ENCODE measurements around the gene BDKRB2. TPM values are rescaled to one million over a fixed set of nuclear protein-coding genes. Genes with fewer than 3 reads are reported as not detected.

BDKRB2 gene
- total and polyA plus RNA-seq, 9 donors, result 0.40 to 3.3 (median 1.9) TPM

DNA sequence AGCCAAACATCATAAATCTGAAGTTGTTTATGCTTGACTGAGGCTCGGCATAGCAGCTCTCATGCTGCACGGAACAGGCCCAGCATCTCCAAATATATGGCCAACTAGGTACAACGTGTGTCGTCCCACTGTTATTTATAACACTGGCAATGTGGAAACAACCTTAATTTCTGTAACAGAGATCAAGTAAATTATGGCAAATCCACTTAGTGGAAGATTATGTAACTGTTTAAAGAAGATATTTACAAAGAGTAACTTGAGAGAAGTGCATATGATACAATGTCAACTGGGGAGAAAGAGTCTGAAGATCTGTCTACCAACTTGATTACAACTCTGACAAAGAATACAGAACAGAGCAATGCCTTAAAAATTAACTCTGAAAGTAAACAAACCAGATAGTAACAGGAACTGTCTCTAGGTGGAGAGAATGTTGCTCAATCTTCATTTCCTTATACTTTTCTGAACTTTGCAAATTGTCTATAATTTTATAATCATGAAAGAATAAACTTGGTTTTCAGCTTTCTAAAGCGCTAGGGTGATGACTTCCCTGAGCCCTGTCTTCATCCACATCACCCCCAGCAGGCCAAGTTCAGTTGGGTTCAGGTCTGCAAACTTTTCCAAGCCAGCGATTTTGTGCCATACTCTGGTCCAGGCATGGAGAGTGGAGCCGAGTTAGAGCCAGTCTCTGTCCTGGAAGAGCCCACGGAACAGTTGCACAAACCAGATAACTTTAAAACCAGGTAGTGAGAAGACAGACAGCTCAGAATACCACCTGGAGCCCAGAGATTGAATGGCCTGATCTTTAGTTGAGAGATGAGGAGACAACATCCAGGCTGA is 44.3 kb upstream of the BDKRB2 start:
- WGBS, 3 donors, result 66 to 74% (median 69%) methylated on average over 8 of the region's 8 CpGs
- no peaks in the 10 kb centered on the region for H3K4me1 ChIP-seq (ENCODE audit: insufficient read depth)
- H3K27ac ChIP-seq, result no peak overlapping the region

DNA sequence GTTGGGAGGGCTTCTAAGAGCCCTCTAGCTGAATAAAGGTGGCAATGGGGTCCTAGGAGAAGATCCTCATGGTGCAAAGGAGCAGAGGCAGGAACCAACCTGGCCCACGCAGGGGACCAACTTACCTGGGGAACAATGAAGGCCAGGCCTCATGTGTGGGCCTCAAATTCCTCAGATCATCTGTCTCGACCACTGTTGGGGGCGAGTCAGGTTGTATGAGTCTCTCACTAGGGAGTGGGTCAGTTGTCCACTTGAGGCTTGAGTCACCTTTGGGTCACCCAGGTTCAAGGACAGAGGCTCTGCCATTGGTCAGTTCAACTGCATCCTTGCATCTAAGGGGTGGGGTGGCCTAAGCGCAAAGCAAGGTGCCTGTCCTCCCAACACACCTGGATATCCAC is 43.7 kb upstream of the BDKRB2 start:
- Histone ChIP-seq H3K27ac (no peak overlapping the region), H3K36me3 (no peaks in the 10 kb centered on the region), H3K27me3 (no peaks in the 10 kb centered on the region), H3K4me1 (ENCODE audit: insufficient read depth) (no peaks in the 10 kb centered on the region), H3K4me3 (no peak overlapping the region), H3K9me3 (no peaks in the 10 kb centered on the region)
- 90 to 94% (median 91%) methylated on average over 4 of the region's 4 CpGs for WGBS, 3 donors
- TF ChIP-seq POLR2A (IDR thresholded peaks at IDR 0.05) (no peak), EP300 (IDR thresholded peaks at IDR 0.05) (no peak)
- no peak for DNase-seq
- intact Hi-C loops (cut with DNase I), result no loop called here

More for the DNA sequence above, 44.3 kb upstream of the BDKRB2 start:
- intact Hi-C loops (cut with DNase I), result no loop called here
- H3K36me3 ChIP-seq, result no peaks in the 10 kb centered on the region
- no peaks in the 10 kb centered on the region for H3K27me3 ChIP-seq
- no peak for DNase-seq
- no peak overlapping the region for H3K4me3 ChIP-seq
- H3K9me3 ChIP-seq, result no peaks in the 10 kb centered on the region
- TF ChIP-seq EP300 (IDR thresholded peaks at IDR 0.05) (no peak), POLR2A (IDR thresholded peaks at IDR 0.05) (no peak)
- TF ChIP-seq, protein P1, sequence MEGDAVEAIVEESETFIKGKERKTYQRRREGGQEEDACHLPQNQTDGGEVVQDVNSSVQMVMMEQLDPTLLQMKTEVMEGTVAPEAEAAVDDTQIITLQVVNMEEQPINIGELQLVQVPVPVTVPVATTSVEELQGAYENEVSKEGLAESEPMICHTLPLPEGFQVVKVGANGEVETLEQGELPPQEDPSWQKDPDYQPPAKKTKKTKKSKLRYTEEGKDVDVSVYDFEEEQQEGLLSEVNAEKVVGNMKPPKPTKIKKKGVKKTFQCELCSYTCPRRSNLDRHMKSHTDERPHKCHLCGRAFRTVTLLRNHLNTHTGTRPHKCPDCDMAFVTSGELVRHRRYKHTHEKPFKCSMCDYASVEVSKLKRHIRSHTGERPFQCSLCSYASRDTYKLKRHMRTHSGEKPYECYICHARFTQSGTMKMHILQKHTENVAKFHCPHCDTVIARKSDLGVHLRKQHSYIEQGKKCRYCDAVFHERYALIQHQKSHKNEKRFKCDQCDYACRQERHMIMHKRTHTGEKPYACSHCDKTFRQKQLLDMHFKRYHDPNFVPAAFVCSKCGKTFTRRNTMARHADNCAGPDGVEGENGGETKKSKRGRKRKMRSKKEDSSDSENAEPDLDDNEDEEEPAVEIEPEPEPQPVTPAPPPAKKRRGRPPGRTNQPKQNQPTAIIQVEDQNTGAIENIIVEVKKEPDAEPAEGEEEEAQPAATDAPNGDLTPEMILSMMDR (IDR thresholded peaks at IDR 0.05), result no peak

DNA sequence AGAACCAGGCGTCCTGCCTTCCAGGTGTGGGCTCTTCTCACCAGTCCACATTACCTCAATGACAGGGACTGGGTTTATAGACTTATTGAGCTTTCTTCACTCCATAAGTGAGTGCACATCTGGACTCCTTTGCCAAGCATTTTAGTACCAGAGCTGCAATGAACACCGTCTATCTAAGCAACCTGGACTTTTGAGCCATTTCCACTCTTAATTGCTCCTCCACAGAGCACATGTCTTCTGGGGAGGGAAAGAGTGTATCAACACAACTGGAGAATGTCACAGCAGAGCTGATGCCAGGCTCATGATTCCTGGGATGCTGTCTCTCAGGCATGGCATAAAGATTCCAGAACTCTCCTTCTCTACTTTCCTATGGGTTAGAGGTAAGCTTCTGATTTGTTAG is 43.0 kb upstream of the BDKRB2 start:
- TF ChIP-seq EP300 (IDR thresholded peaks at IDR 0.05) (no peak), POLR2A (IDR thresholded peaks at IDR 0.05) (no peak)
- TF ChIP-seq, protein P1 (IDR thresholded peaks at IDR 0.05), result no peak
- intact Hi-C loops (cut with DNase I), result no loop called here
- Histone ChIP-seq H3K9me3 (no peaks in the 10 kb centered on the region), H3K4me3 (no peak overlapping the region), H3K36me3 (no peaks in the 10 kb centered on the region), H3K27ac (no peak overlapping the region), H3K27me3 (no peaks in the 10 kb centered on the region), H3K4me1 (ENCODE audit: insufficient read depth) (no peaks in the 10 kb centered on the region)
- WGBS, 3 donors, result 66 to 85% (median 83%) methylated on average over 2 of the region's 2 CpGs
- DNase-seq, result no peak

DNA sequence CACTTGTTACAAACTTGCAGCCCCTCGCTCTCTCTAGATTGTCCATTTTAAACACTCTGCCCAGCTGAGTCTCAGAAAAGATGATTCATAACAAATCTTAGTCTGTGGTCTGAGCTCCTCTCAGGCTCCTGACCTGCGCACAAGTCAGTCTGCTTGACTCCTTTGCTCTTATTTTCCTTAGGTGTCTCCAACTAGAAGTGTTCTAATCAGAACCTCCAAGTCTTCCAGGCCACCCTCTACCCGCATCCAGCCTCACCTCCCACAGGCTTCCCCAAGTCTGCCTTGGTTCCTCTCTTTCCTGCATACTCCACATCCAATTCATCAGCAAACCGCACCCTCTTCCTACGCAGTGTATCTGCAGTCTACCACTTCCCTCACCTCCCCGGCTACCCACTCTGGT is 42.4 kb upstream of the BDKRB2 start:
- intact Hi-C loops (cut with DNase I), result no loop called here
- Histone ChIP-seq H3K4me1 (ENCODE audit: insufficient read depth) (no peaks in the 10 kb centered on the region), H3K36me3 (no peaks in the 10 kb centered on the region), H3K27ac (no peak overlapping the region), H3K27me3 (no peaks in the 10 kb centered on the region), H3K9me3 (no peaks in the 10 kb centered on the region), H3K4me3 (no peak overlapping the region)
- no peak for DNase-seq
- 88 to 90% (median 89%) methylated on average over 6 of the region's 6 CpGs for WGBS, 3 donors
- TF ChIP-seq, protein P1 (IDR thresholded peaks at IDR 0.05), result no peak
- TF ChIP-seq EP300 (IDR thresholded peaks at IDR 0.05) (no peak), POLR2A (IDR thresholded peaks at IDR 0.05) (no peak)

DNA sequence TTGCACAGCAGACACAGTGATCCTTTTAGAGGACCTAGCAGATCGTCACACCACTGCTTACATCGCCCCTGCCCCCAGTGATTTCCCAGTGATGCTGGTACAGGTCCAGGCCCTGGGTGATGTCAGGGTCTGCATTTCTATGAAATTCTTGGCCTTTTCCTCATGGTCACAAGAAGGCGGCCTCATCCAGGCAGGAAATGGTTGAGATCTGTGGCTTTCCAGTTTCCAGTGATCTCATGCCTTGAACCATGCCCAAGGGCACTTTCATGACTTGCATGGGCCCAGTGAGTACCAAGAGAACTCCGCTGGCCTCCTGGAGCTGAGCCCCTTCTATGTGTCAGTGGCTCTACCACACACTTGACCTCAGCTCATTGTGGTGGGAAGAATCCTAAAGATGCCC is 41.9 kb upstream of the BDKRB2 start:
- no peaks in the 10 kb centered on the region for H3K36me3 ChIP-seq
- intact Hi-C loops (cut with DNase I), result no loop called here
- 85 to 96% (median 85%) methylated on average over 4 of the region's 4 CpGs for WGBS, 3 donors
- no peaks in the 10 kb centered on the region for H3K4me1 ChIP-seq (ENCODE audit: insufficient read depth)
- DNase-seq, result no peak
- H3K9me3 ChIP-seq, result no peaks in the 10 kb centered on the region
- no peak overlapping the region for H3K4me3 ChIP-seq
- H3K27ac ChIP-seq, result no peak overlapping the region
- no peak for TF ChIP-seq POLR2A (IDR thresholded peaks at IDR 0.05)
- TF ChIP-seq, protein P1 (IDR thresholded peaks at IDR 0.05), result no peak
- no peak for TF ChIP-seq EP300 (IDR thresholded peaks at IDR 0.05)
- no peaks in the 10 kb centered on the region for H3K27me3 ChIP-seq

All from ovary (tissue), 9 donors.